Measurements from ENCODE around the gene SLC36A3.
"Not testable (repeated sequence)": the region's sequence is repeated elsewhere in the genome, so short reads cannot be mapped to it uniquely, and the experiment has no call there.

The SLC36A3 gene

GRCh38 chr5:151310932-151311331 is 7.4 kb upstream of the SLC36A3 start:
- no peak for DNase-seq (ENCODE audit: low read depth)

GRCh38 chr5:151309821-151310220 is 6.3 kb upstream of the SLC36A3 start:
- H3K4me3 ChIP-seq (ENCODE audit: low read depth, low read length); DNase-seq (ENCODE audit: low read depth): not testable (repeated sequence)

More at GRCh38 chr5:151310932-151311331, 7.4 kb upstream of the SLC36A3 start:
- H3K4me3 ChIP-seq (ENCODE audit: low read depth, low read length), result no peak overlapping the region

- H3K4me3 ChIP-seq (ENCODE audit: low read depth, low read length); DNase-seq (ENCODE audit: low read depth): not testable (repeated sequence)
These were observed 5.7 kb upstream of the SLC36A3 start for GRCh38 chr5:151309266-151309665.

- DNase-seq (ENCODE audit: low read depth), result peak; percentile 3
- H3K4me3 ChIP-seq (ENCODE audit: low read depth, low read length), result no peak overlapping the region
These were observed 5.3 kb downstream of the SLC36A3 start for GRCh38 chr5:151298063-151298855.

GRCh38 chr5:151296974-151297373 is 6.6 kb downstream of the SLC36A3 start:
- DNase-seq (ENCODE audit: low read depth), result no peak
- H3K4me3 ChIP-seq (ENCODE audit: low read depth, low read length), result no peak overlapping the region

- H3K4me3 ChIP-seq (ENCODE audit: low read depth, low read length), result no peak overlapping the region
- DNase-seq (ENCODE audit: low read depth), result no peak
These were observed 7.1 kb downstream of the SLC36A3 start for GRCh38 chr5:151296478-151296830.

GRCh38 chr5:151295791-151296477 is 7.6 kb downstream of the SLC36A3 start:
- DNase-seq (ENCODE audit: low read depth), result no peak

GRCh38 chr5:151295138-151295537 is 8.4 kb downstream of the SLC36A3 start:
- no peak for DNase-seq (ENCODE audit: low read depth)

More at GRCh38 chr5:151295791-151296477, 7.6 kb downstream of the SLC36A3 start:
- H3K4me3 ChIP-seq (ENCODE audit: low read depth, low read length), result no peak overlapping the region

GRCh38 chr5:151293624-151294023 is 9.9 kb downstream of the SLC36A3 start:
- no peak for DNase-seq (ENCODE audit: low read depth)
- H3K4me3 ChIP-seq (ENCODE audit: low read depth, low read length), result no peak overlapping the region

More at GRCh38 chr5:151295138-151295537, 8.4 kb downstream of the SLC36A3 start:
- H3K4me3 ChIP-seq (ENCODE audit: low read depth, low read length), result no peak overlapping the region

GRCh38 chr5:151288180-151288579 is 15.4 kb downstream of the SLC36A3 start:
- DNase-seq (ENCODE audit: low read depth), result no peak
- H3K4me3 ChIP-seq (ENCODE audit: low read depth, low read length), result no peak overlapping the region

- H3K4me3 ChIP-seq (ENCODE audit: low read depth, low read length), result no peak overlapping the region
- no peak for DNase-seq (ENCODE audit: low read depth)
These were observed 17.3 kb downstream of the SLC36A3 start for GRCh38 chr5:151286246-151286645.

- H3K4me3 ChIP-seq (ENCODE audit: low read depth, low read length), result no peak overlapping the region
- DNase-seq (ENCODE audit: low read depth), result no peak
These were observed 17.9 kb downstream of the SLC36A3 start for GRCh38 chr5:151285683-151286082.

GRCh38 chr5:151284392-151284967 is 19.1 kb downstream of the SLC36A3 start:
- DNase-seq (ENCODE audit: low read depth), result no peak
- no peak overlapping the region for H3K4me3 ChIP-seq (ENCODE audit: low read depth, low read length)

- no peak for DNase-seq (ENCODE audit: low read depth)
- no peak overlapping the region for H3K4me3 ChIP-seq (ENCODE audit: low read depth, low read length)
These were observed 20.3 kb downstream of the SLC36A3 start for GRCh38 chr5:151283120-151283825.

- no peak for DNase-seq (ENCODE audit: low read depth)
- H3K4me3 ChIP-seq (ENCODE audit: low read depth, low read length), result no peak overlapping the region
These were observed 22.4 kb downstream of the SLC36A3 start for GRCh38 chr5:151281001-151281639.

- H3K4me3 ChIP-seq (ENCODE audit: low read depth, low read length), result no peak overlapping the region
- no peak for DNase-seq (ENCODE audit: low read depth)
These were observed 23.1 kb downstream of the SLC36A3 start for GRCh38 chr5:151280443-151280842.

- no peak for DNase-seq (ENCODE audit: low read depth)
- no peak overlapping the region for H3K4me3 ChIP-seq (ENCODE audit: low read depth, low read length)
These were observed 24.7 kb downstream of the SLC36A3 start for GRCh38 chr5:151278845-151279244.

- no peak for DNase-seq (ENCODE audit: low read depth)
- no peak overlapping the region for H3K4me3 ChIP-seq (ENCODE audit: low read depth, low read length)
These were observed 27.8 kb downstream of the SLC36A3 start for GRCh38 chr5:151275803-151276202.

- no peak for DNase-seq (ENCODE audit: low read depth)
- no peak overlapping the region for H3K4me3 ChIP-seq (ENCODE audit: low read depth, low read length)
These were observed 28.9 kb downstream of the SLC36A3 start for GRCh38 chr5:151274666-151275065.
